ENCODE data around the gene EFNA1.

Gene EFNA1

GRCh38 chr1:155176544-155177071 lies 48.9 kb downstream of the EFNA1 start:
- peak; percentile 85 for DNase-seq

GRCh38 chr1:155177192-155177917 lies 49.7 kb downstream of the EFNA1 start:
- no peak for DNase-seq

- DNase-seq, result no peak
Observed at GRCh38 chr1:155177918-155178281, 50.2 kb downstream of the EFNA1 start.

- DNase-seq, result no peak
Observed at GRCh38 chr1:155178441-155179111, 50.9 kb downstream of the EFNA1 start.

GRCh38 chr1:155179112-155180031 lies 51.7 kb downstream of the EFNA1 start:
- DNase-seq, result no peak

GRCh38 chr1:155181371-155182051 lies 53.8 kb downstream of the EFNA1 start:
- no peak for DNase-seq

- DNase-seq, result no peak
Observed at GRCh38 chr1:155182052-155182550, 54.4 kb downstream of the EFNA1 start.

- DNase-seq, result no peak
Observed at GRCh38 chr1:155183775-155184221, 56.1 kb downstream of the EFNA1 start.

- no peak for DNase-seq
Observed at GRCh38 chr1:155184351-155184811, 56.7 kb downstream of the EFNA1 start.
